ENCODE measurements around the gene TBX2. TPM values are rescaled to one million over a fixed set of nuclear protein-coding genes. Genes with fewer than 3 reads are reported as not detected.

Gene TBX2
- polyA plus RNA-seq, 1 experiment, result 7.8 TPM

DNA sequence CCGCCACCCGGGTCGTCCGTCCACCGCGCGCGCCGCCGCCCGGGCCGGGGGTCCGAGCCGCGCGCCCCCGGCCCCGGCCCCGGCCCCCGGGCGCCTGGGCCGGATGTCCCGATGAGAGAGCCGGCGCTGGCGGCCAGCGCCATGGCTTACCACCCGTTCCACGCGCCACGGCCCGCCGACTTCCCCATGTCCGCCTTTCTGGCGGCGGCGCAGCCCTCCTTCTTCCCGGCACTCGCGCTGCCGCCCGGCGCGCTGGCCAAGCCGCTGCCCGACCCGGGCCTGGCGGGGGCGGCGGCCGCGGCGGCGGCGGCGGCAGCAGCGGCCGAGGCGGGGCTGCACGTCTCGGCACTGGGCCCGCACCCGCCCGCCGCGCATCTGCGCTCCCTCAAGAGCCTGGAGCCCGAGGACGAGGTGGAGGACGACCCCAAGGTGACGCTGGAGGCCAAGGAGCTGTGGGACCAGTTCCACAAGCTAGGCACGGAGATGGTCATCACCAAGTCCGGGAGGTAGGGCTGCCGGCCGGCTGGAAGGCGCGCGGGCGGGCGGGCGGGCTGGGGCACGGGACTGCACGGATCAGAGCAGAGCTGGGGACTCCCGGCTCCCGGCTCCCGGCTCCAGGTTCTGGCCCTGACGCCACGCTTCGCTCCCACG, 548 bp downstream of the TBX2 start:
- DNase-seq (ENCODE audit: low read depth), result no peak
- H3K4me3 ChIP-seq (ENCODE audit: low read depth, low read length), result peak overlapping the region; percentile 78
- ChIA-PET POLR2A (interaction anchor here (0.7 kb wide), 1 partner anchor 192 kb away, joined by 6 read pairs; no protein-coding TSS in a partner anchor), CTCF (interaction anchor here (1.3 to 4.7 kb wide), 7 partner anchors 8 to 429 kb away, joined by 3 to 18 read pairs (median 5); no protein-coding TSS in a partner anchor)
- TF ChIP-seq, protein P1, sequence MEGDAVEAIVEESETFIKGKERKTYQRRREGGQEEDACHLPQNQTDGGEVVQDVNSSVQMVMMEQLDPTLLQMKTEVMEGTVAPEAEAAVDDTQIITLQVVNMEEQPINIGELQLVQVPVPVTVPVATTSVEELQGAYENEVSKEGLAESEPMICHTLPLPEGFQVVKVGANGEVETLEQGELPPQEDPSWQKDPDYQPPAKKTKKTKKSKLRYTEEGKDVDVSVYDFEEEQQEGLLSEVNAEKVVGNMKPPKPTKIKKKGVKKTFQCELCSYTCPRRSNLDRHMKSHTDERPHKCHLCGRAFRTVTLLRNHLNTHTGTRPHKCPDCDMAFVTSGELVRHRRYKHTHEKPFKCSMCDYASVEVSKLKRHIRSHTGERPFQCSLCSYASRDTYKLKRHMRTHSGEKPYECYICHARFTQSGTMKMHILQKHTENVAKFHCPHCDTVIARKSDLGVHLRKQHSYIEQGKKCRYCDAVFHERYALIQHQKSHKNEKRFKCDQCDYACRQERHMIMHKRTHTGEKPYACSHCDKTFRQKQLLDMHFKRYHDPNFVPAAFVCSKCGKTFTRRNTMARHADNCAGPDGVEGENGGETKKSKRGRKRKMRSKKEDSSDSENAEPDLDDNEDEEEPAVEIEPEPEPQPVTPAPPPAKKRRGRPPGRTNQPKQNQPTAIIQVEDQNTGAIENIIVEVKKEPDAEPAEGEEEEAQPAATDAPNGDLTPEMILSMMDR (IDR thresholded peaks at IDR 0.05; ENCODE audit: insufficient read depth, low read depth, low read length), result no peak
- no peaks in the 10 kb centered on the region for H3K27me3 ChIP-seq (ENCODE audit: control insufficient read depth, insufficient read depth, low read length)
- H3K36me3 ChIP-seq (ENCODE audit: control insufficient read depth, insufficient read depth, low read length), result peaks cover 16% of the 10 kb centered on the region

DNA sequence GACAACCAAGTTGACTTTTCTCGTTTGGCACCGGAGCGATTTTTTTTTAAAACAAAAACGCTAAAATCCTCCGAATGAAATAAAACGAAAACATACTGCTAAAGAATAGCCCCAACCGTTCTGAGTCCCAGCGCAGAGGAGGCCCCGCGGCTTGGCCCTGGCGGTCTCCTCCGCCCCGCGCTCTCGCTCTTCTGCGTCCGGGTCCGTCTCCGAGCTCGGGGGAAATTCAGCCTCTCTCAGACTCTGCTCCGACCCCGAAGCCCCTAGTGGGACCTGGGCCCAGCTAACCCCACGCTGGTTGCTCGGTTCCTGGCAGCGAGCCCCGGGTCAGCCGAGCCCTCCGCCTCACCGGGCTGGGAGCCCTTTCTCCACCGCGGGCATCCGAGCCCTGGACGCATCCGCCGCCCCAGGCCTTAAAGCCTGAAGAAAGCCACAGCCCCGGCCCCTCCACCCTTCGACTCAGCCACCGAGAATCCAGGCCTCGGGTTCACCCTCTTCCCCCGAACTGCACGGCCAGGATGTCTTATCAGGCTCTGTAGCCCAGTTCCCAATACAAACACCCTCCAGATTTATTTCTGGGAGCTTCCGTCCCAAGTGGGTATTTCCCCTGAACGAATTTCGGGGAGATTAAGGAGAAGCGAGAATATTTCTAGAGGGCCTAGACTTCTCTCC, 1.2 kb downstream of the TBX2 start:
- CTCF ChIA-PET, result interaction anchor here (1.3 to 4.7 kb wide), 6 partner anchors 7 to 400 kb away, joined by 3 to 18 read pairs (median 8); no protein-coding TSS in a partner anchor
- POLR2A ChIA-PET, result no interaction called here
- peaks cover 21% of the 10 kb centered on the region for H3K36me3 ChIP-seq (ENCODE audit: control insufficient read depth, insufficient read depth, low read length)
- TF ChIP-seq, protein P1 (IDR thresholded peaks at IDR 0.05; ENCODE audit: insufficient read depth, low read depth, low read length), result no peak
- H3K4me3 ChIP-seq (ENCODE audit: low read depth, low read length), result peak overlapping the region; percentile 78
- DNase-seq (ENCODE audit: low read depth), result no peak
- H3K27me3 ChIP-seq (ENCODE audit: control insufficient read depth, insufficient read depth, low read length), result no peaks in the 10 kb centered on the region

DNA sequence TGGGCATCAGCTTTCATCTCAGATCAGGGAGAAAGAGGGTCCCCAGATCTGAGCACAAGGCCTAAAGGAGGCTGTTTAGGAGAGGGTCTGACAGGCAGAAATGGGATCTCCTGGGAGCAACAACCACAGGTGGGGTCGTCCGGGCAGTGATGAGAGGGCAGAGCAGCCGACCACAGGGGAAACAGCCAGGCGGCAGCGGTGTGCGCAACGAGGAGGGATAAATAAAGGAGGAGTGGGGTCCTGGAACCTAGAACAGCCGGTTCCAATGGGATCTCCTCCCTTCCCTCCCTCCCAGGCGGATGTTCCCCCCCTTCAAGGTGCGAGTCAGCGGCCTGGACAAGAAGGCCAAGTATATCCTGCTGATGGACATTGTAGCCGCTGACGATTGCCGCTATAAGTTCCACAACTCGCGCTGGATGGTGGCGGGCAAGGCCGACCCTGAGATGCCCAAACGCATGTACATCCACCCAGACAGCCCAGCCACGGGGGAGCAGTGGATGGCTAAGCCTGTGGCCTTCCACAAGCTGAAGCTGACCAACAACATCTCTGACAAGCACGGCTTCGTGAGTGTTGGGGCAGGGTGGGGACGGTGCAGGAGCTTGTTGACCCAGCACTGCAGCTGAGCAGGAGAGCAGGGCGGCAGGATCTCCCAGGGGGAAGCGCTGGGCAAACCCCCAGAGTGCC, 1.9 kb downstream of the TBX2 start:
- TF ChIP-seq, protein P1 (IDR thresholded peaks at IDR 0.05; ENCODE audit: insufficient read depth, low read depth, low read length), result no peak
- Histone ChIP-seq H3K36me3 (ENCODE audit: control insufficient read depth, insufficient read depth, low read length) (peaks cover 22% of the 10 kb centered on the region), H3K4me3 (ENCODE audit: low read depth, low read length) (peak overlapping the region; percentile 78), H3K27me3 (ENCODE audit: control insufficient read depth, insufficient read depth, low read length) (no peaks in the 10 kb centered on the region)
- ChIA-PET POLR2A (no interaction called here), CTCF (interaction anchor here (0.8 to 3.1 kb wide), 7 partner anchors 8 to 681 kb away, joined by 3 to 18 read pairs (median 3); no protein-coding TSS in a partner anchor)
- DNase-seq (ENCODE audit: low read depth), result no peak

- ChIA-PET CTCF (interaction anchor here (0.8 to 2.8 kb wide), 6 partner anchors 8 to 682 kb away, joined by 3 to 18 read pairs (median 3); no protein-coding TSS in a partner anchor), POLR2A (interaction anchor here (0.6 kb wide), 1 partner anchor 1962 kb away, joined by 3 read pairs; no protein-coding TSS in a partner anchor)
- TF ChIP-seq, protein P1 (IDR thresholded peaks at IDR 0.05; ENCODE audit: insufficient read depth, low read depth, low read length), result no peak
- Histone ChIP-seq H3K4me3 (ENCODE audit: low read depth, low read length) (peak overlapping the region; percentile 78), H3K36me3 (ENCODE audit: control insufficient read depth, insufficient read depth, low read length) (peaks cover 25% of the 10 kb centered on the region), H3K27me3 (ENCODE audit: control insufficient read depth, insufficient read depth, low read length) (no peaks in the 10 kb centered on the region)
- DNase-seq (ENCODE audit: low read depth), result no peak
Observed at GRCh38 chr17:61402073-61402541, 2.5 kb downstream of the TBX2 start.
